ENCODE results near the gene IST1.

Gene IST1

GRCh38 chr16:71961066-71962039, 66.0 kb downstream of the IST1 start:
- TF ChIP-seq TOX (CRISPR knock-in tag; IDR thresholded peaks at IDR 0.05; ENCODE audit: borderline replicate concordance) (no peak), CSRNP3 (CRISPR knock-in tag; IDR thresholded peaks at IDR 0.05) (no peak), OSR1 (CRISPR knock-in tag; IDR thresholded peaks at IDR 0.05) (no peak), PATZ1 (CRISPR knock-in tag; IDR thresholded peaks at IDR 0.05; ENCODE audit: borderline replicate concordance) (no peak), POU6F1 (CRISPR knock-in tag; IDR thresholded peaks at IDR 0.05; ENCODE audit: borderline replicate concordance, low read depth) (no peak), ZNF8 (CRISPR knock-in tag; IDR thresholded peaks at IDR 0.05) (no peak), SNAI2 (CRISPR knock-in tag; IDR thresholded peaks at IDR 0.05) (no peak)
- ATAC-seq, result peak; percentile 100

GRCh38 chr16:71963125-71963875, 68.0 kb downstream of the IST1 start:
- TF ChIP-seq SNAI2 (CRISPR knock-in tag; IDR thresholded peaks at IDR 0.05) (no peak), RARB (CRISPR knock-in tag; IDR thresholded peaks at IDR 0.05) (no peak), CREB5 (CRISPR knock-in tag; IDR thresholded peaks at IDR 0.05; ENCODE audit: low read depth) (no peak), TSHZ2 (CRISPR knock-in tag; IDR thresholded peaks at IDR 0.05) (no peak), BACH2 (CRISPR knock-in tag; IDR thresholded peaks at IDR 0.05; ENCODE audit: borderline replicate concordance) (no peak), PPARA (CRISPR knock-in tag; IDR thresholded peaks at IDR 0.05; ENCODE audit: borderline replicate concordance) (no peak), TOX (CRISPR knock-in tag; IDR thresholded peaks at IDR 0.05; ENCODE audit: borderline replicate concordance) (no peak), TCF4 (CRISPR knock-in tag; IDR thresholded peaks at IDR 0.05; ENCODE audit: borderline replicate concordance) (no peak), CSDC2 (CRISPR knock-in tag; IDR thresholded peaks at IDR 0.05) (no peak), OSR1 (CRISPR knock-in tag; IDR thresholded peaks at IDR 0.05) (no peak), ZC3H10 (CRISPR knock-in tag; IDR thresholded peaks at IDR 0.05) (no peak), ISL1 (CRISPR knock-in tag; IDR thresholded peaks at IDR 0.05) (no peak), ESRRG (CRISPR knock-in tag; IDR thresholded peaks at IDR 0.05) (no peak)
- no peak for ATAC-seq

- no peak for TF ChIP-seq BACH2 (CRISPR knock-in tag; IDR thresholded peaks at IDR 0.05; ENCODE audit: borderline replicate concordance)
- no peak for TF ChIP-seq RARB (CRISPR knock-in tag; IDR thresholded peaks at IDR 0.05)
- no peak for TF ChIP-seq ARNTL (CRISPR knock-in tag; IDR thresholded peaks at IDR 0.05; ENCODE audit: borderline replicate concordance, low read depth)
- no peak for TF ChIP-seq TSHZ2 (CRISPR knock-in tag; IDR thresholded peaks at IDR 0.05)
- no peak for TF ChIP-seq ZNF8 (CRISPR knock-in tag; IDR thresholded peaks at IDR 0.05)
- TF ChIP-seq SNAI2 (CRISPR knock-in tag; IDR thresholded peaks at IDR 0.05), result no peak
- no peak for TF ChIP-seq CSDC2 (CRISPR knock-in tag; IDR thresholded peaks at IDR 0.05)
- TF ChIP-seq ZNF70 (CRISPR knock-in tag; IDR thresholded peaks at IDR 0.05), result no peak
- no peak for TF ChIP-seq PPARA (CRISPR knock-in tag; IDR thresholded peaks at IDR 0.05; ENCODE audit: borderline replicate concordance)
- TF ChIP-seq TOX (CRISPR knock-in tag; IDR thresholded peaks at IDR 0.05; ENCODE audit: borderline replicate concordance), result no peak
- no peak for TF ChIP-seq POU6F1 (CRISPR knock-in tag; IDR thresholded peaks at IDR 0.05; ENCODE audit: borderline replicate concordance, low read depth)
- no peak for TF ChIP-seq ZNF565 (CRISPR knock-in tag; conservative IDR thresholded peaks at IDR 0.05; ENCODE audit: low read depth)
- ATAC-seq, result no peak
These were observed 69.9 kb downstream of the IST1 start for GRCh38 chr16:71965223-71965622.
